HL-60 (cell line): Measurements from ENCODE around the gene COL5A2.

ENCODE experiments used
- DNase-seq, 2 experiments: peaks; one replicate each; pipeline ENCODE4 v3.0.0-alpha.2; 2010 to 2020; ENCODE audit warnings: low read depth in 1 of 2, low spot score in 1 of 2
- H3K27ac ChIP-seq: fragments of 250-450 bp; sonication (Bioruptor Pico); replicated peaks from 2 replicates; pipeline ENCODE4 v1.5.1; 2020; ENCODE audit warnings: mild to moderate bottlenecking, moderate library complexity
- H3K27me3 ChIP-seq: fragments of 250-450 bp; sonication (Bioruptor Pico); 2 replicates; pipeline ENCODE4 v1.5.1; 2021; ENCODE audit warnings: mild to moderate bottlenecking, moderate library complexity; ENCODE audit not compliant: insufficient read depth, poor library complexity, severe bottlenecking
- H3K4me3 ChIP-seq: replicated peaks from 2 replicates; pipeline ENCODE4 v1.5.1; 2011; ENCODE audit warnings: mild to moderate bottlenecking, control low read depth, low read length; ENCODE audit not compliant: insufficient read depth
- GABPA ChIP-seq: IDR thresholded peaks from 2 replicates; pipeline ENCODE4 v1.6.1; 2012; ENCODE audit warnings: low read depth
- POLR2AphosphoS5 ChIP-seq: IDR thresholded peaks from 2 replicates; pipeline ENCODE4 v1.6.1; 2012; ENCODE audit warnings: low read depth
- SPI1 ChIP-seq: IDR thresholded peaks from 2 replicates; pipeline ENCODE4 v1.6.1; 2012; ENCODE audit warnings: low read depth, mild to moderate bottlenecking, borderline replicate concordance
- TF ChIP-seq, protein P1 (sequence below): IDR thresholded peaks from one replicate; pipeline ENCODE4 v1.5.1; 2011; ENCODE audit warnings: low read length, control low read depth, inconsistent platforms; ENCODE audit not compliant: insufficient read depth
- TF ChIP-seq, protein P2 (sequence below): IDR thresholded peaks from 2 replicates; pipeline ENCODE4 v1.6.1; 2012; ENCODE audit warnings: low read depth; ENCODE audit not compliant: insufficient replicate concordance

Gene COL5A2

DNA sequence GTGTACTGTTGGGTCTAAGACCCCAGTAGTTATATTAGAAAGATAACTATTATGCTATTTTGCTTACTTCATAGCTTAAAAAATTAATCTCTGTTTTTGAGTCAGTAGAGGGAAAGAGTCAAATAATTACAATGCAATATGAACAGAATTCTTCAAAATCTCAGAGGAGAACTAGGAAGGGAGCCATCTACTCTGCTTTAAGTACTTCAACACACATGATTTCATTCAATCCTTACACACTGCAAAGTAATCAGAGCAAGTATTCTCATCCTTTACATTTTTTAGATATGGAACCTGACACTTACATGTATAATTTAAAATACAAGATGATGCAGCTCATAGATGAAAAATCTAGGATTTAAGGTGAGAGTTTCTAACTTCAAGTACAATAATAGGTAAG, 27.7 kb downstream of the COL5A2 start:
- Histone ChIP-seq H3K27ac (no peak overlapping the region), H3K27me3 (no peaks in the 10 kb centered on the region)
- DNase-seq: no peak

DNA sequence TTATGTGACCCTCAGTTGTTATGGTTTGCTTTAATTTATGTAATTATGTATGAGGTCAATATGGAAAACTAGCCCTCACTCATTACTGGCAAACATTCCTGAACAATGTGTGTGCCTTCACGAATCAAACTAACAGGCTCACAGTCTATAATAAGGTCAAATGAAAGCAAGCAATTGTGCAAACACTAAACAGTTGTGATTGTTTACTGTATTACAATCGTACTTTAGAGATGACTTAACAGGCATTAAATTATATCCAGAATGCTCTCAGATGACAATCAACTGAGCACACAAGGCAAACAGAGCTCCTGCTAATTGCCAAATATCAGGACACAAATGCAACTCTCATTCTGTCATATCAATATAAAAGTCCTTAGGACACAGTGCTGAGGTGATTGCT, 29.5 kb downstream of the COL5A2 start:
- no peak overlapping the region for H3K27ac ChIP-seq
- no peak overlapping the region for H3K4me3 ChIP-seq
- no peaks in the 10 kb centered on the region for H3K27me3 ChIP-seq
- no peak for DNase-seq
- TF ChIP-seq, protein P1, sequence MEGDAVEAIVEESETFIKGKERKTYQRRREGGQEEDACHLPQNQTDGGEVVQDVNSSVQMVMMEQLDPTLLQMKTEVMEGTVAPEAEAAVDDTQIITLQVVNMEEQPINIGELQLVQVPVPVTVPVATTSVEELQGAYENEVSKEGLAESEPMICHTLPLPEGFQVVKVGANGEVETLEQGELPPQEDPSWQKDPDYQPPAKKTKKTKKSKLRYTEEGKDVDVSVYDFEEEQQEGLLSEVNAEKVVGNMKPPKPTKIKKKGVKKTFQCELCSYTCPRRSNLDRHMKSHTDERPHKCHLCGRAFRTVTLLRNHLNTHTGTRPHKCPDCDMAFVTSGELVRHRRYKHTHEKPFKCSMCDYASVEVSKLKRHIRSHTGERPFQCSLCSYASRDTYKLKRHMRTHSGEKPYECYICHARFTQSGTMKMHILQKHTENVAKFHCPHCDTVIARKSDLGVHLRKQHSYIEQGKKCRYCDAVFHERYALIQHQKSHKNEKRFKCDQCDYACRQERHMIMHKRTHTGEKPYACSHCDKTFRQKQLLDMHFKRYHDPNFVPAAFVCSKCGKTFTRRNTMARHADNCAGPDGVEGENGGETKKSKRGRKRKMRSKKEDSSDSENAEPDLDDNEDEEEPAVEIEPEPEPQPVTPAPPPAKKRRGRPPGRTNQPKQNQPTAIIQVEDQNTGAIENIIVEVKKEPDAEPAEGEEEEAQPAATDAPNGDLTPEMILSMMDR: no peak
- TF ChIP-seq, protein P2, sequence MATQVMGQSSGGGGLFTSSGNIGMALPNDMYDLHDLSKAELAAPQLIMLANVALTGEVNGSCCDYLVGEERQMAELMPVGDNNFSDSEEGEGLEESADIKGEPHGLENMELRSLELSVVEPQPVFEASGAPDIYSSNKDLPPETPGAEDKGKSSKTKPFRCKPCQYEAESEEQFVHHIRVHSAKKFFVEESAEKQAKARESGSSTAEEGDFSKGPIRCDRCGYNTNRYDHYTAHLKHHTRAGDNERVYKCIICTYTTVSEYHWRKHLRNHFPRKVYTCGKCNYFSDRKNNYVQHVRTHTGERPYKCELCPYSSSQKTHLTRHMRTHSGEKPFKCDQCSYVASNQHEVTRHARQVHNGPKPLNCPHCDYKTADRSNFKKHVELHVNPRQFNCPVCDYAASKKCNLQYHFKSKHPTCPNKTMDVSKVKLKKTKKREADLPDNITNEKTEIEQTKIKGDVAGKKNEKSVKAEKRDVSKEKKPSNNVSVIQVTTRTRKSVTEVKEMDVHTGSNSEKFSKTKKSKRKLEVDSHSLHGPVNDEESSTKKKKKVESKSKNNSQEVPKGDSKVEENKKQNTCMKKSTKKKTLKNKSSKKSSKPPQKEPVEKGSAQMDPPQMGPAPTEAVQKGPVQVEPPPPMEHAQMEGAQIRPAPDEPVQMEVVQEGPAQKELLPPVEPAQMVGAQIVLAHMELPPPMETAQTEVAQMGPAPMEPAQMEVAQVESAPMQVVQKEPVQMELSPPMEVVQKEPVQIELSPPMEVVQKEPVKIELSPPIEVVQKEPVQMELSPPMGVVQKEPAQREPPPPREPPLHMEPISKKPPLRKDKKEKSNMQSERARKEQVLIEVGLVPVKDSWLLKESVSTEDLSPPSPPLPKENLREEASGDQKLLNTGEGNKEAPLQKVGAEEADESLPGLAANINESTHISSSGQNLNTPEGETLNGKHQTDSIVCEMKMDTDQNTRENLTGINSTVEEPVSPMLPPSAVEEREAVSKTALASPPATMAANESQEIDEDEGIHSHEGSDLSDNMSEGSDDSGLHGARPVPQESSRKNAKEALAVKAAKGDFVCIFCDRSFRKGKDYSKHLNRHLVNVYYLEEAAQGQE: no peak

More for the DNA sequence above, 27.7 kb downstream of the COL5A2 start:
- no peak overlapping the region for H3K4me3 ChIP-seq
- TF ChIP-seq, protein P2: no peak
- no peak for TF ChIP-seq SPI1
- no peak for TF ChIP-seq GABPA
- no peak for TF ChIP-seq POLR2AphosphoS5
- TF ChIP-seq, protein P1: no peak

DNA sequence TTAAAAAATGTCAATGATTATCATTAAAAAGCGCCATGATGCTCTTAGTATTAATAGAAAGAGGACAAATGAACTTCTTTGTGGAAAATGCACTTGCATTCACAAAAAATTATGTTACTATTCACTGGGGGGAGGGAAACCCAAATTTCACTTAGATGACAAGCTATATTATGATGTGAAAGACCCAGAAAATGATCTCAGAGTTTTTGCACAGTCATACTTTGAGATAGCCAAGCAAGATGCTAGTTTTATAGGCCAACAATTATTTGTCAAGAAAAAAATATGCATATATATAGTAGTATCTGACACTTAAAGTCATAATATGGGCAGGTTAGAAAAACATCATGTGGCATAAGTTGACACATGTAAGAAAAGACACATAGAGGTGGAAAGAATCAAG, 31.6 kb downstream of the COL5A2 start:
- no peak overlapping the region for H3K27ac ChIP-seq
- no peak for TF ChIP-seq POLR2AphosphoS5
- no peak for TF ChIP-seq GABPA
- TF ChIP-seq, protein P2: no peak
- no peak for TF ChIP-seq SPI1
- TF ChIP-seq, protein P1: no peak

More for the DNA sequence above, 31.6 kb downstream of the COL5A2 start:
- no peak overlapping the region for H3K4me3 ChIP-seq
- DNase-seq: no peak
- no peaks in the 10 kb centered on the region for H3K27me3 ChIP-seq
